C1 segment of cervical spinal cord (tissue), 14 donors: ENCODE measurements around the gene IL16.
"Not testable (repeated sequence)": the region's sequence is repeated elsewhere in the genome, so short reads cannot be mapped to it uniquely, and the experiment has no call there.

Experiments
- DNase-seq, 14 donors: peaks; one replicate each; lab custom pipeline; 2025; lab: John Stamatoyannopoulos, UW

The IL16 gene

DNA sequence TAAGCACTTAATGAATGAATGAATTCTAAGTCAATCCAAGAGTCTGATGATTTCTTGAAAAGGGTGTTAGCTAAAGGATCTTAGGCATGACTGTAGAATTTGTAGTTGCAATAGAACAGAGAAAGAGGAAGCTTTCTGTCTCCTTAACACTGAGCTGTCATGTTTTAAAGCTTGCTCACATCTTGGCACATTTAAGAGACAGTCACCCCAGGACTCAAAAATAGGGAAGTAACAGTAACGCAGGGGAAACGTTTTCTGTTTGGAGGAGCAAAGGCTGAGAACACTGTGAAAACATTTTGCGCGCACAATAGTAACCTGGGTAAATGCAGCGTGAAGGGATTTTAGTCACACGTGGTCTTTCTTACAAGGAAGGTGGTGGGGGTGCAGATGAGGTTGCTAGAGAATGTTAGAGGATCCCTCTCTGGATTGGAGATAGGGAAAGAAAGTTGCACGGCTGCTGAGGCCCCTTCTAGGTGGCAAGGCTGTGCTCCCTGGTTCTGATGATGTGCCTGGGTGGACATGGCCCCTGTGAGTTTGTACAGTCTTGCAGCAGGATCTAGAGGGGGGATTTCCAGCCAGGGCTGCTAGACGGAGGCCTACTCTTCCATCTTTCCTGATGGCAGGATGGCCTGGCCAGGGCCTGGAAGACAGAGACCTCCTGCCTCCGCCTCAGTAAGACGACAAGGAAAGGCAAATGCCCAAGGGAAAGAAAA lies 115.2 kb downstream of the IL16 start:
- DNase-seq = no peak

DNA sequence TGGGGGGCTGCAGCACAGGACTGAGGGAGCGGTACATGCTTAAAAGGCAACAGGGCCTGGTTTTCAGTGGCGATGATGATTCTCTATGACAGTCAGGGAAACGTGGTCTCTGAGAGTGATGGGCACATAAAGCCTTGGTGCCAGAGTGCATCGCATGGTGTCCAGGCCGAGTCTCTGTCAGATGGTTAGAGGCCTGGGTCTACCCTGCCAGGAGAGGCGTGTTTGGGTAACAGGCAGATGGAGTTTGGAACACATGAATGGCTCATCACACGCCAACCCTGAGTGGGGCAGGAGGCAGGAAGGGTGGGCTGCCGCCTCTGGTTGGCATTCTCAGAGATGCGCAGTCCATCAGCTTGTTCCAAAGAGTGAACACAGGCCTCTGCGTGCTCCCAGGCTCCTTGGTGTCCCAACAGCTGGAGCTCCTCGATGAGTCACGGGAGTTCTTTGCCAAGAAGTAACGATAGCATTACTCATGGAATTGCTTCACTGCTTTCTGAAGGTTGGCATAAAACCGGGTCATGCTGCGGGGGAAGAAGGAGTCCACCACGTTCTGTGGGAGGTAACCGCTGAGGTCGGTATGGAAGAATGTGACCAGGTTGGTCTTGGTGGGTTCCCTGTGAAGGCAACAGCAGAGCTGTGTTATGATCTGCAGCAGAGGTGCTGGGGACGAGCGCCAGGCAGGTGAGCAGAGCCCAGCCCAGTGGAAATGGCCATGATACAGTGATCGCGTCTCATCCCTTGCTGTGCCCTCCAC lies 116.3 kb downstream of the IL16 start:
- DNase-seq = peak in 1 of 14 donors; percentile 27

DNA sequence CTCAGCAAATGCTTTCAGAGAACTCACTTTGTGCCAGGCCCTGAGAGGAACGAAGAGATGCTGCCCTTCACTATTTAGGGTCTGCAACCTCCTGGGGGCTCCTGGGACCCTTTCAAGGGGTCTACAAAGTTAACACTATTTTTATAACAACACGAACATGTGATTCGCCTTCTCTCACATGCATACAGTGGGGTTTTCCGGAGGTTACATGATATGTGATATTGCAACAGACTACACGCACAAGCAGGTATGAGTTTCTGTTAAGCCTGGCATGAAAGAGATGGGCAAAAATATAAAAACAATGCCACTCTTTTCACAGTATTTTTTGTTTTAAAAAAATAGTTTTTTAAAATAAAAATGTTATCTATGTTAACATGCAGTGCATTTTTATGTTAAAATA lies 117.0 kb downstream of the IL16 start:
- DNase-seq = no peak

DNA sequence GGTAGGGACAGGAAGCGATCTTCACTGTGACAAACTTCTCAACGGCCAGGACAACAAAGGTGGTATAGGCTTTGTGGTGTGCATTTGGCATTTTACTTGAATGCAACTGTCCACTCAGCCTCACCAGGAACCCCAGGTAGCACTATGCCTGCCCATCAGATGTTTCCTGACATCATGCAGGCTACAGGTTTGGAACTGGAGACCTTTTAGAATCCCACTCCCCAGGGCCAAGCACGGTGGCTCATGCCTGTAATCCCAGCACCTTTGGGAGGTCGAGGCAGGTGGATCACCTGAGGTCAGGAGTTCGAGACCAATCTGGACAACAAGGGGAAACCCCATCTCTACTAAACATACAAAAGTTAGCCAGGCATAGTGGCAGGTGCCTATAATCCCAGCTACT lies 117.7 kb downstream of the IL16 start:
- DNase-seq = no peak

DNA sequence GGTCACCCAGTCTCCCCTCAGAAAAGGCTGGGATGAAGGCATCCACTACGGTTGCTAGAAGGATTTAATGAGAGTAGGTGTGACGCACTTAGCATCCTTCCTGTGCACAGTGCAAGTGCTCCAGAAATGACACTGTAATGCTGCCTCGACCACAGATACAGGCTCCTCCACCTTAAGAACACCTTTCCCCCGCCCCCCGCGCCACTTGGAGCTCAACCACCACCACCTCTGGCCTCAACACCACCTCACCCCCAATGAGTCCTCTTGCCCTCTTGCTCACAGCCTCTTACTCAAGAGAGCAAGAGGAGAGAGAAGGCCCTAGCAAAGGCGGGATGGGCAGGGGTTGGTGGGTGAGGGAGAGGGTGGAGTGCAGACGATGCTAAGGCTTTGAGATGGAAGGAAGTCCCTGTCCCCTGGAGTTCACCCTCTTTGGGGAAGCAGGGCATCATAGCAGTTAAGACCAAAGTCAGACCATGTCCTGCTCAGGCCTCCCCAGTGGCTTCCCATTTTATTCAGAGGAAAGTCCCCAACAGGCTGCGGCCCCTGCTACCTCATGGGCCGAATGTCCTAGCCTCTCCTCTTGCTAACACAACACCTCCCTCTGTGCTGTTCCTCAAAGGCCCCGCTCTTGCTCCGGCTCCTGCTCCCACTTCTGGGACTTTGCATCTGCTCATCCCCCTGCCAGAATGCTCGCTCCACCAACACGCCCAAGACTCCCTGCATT lies 118.9 kb downstream of the IL16 start:
- no peak for DNase-seq

DNA sequence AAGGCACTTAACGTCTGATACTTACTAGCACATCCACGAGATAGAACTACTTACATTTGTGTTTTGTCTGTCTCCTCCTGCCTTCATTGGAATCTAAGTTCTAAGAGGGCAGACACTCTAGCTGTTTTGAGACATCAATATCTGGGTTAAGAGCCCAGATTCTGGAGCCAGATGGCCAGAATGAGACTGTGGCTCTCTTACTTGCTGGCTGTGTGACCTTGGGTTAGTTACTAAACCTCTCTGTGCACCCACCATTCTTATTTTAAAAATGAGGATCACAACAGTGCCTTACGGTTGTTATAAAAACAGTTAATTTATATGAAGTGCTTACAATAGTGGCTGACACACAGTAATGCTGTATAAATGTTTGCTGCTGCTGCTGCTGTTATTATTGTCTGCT lies 119.6 kb downstream of the IL16 start:
- DNase-seq = no peak

DNA sequence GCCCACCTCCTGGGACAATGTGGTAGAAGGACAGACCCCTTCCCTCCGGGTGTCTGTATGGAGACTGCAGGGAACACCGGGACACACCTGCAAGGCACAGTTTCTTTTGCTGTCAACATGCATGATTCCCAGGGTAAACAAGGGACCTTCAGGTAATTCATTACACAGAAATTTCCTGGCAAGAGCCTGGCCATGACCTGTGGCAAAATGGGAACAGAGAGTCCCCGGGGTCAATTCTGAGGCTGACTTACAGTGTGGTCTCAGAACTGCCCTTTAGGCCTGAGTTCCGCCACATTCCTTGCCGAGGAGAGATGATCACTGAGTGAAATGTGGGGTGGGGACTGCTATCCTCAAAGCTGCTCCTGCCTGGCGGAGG lies 121.0 kb downstream of the IL16 start:
- no peak for DNase-seq

DNA sequence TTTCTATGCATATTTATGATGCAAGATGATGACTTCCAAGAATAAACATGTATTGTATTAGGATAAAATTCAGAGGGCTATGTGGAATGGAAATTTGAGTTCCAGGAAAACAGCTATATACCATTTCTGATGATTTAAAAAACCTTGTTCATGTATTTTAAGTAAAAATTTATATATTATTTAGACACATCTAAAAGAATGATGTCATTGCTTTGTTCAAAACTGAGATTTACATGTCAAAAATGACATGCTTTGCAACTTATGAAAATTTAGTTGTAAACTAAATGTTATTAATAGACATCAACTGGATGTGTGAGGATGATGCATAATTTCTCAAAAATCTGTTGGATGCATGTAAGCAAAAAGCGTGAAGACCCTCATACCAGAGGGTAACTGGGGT lies 125.0 kb downstream of the IL16 start:
- no peak for DNase-seq

DNA sequence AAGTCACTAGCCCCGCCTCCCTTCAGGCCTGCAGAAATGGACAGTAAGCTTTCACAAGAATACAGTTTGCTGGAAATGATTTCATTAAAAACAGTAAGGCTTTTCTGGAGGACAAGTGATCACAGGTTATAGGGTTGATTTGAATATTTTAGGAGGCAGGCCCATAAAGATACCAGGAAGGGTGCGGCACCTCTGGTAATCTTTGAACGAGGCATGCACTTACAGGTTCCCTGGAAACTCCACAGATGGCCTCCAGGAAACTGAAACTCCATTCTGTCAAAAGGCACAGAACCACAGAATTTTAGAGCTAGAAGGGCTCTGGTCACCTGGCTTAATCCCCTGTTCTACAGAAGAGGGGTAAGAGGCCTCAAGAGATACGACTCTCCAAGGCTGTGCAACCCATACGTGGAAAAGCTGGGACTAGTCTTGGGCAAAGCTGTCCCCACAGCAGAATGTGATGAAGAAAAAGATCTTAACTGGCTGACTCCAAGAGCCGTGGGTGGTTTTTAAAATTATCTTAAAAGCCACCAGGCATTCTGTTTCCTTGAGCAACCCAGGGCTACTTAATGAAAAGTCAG lies 126.1 kb downstream of the IL16 start:
- no peak for DNase-seq

DNA sequence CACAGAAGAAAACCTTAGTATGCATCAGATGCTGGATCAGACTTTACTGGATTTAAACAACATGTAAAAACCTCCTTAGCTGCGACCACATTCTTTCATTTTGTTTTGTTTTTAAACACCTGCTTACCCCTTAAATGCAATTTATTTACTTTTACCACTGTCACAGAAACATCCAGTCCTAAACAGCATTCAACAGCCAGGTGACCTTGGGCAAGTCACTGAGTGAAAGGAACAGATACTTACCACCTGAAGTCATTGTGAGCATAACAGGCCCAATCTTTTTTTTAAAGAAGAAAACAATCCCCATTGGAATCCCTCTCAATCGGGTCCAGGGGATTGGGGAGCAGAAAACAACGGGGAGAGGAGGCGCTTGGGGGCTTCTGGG lies 126.9 kb downstream of the IL16 start:
- DNase-seq = no peak

DNA sequence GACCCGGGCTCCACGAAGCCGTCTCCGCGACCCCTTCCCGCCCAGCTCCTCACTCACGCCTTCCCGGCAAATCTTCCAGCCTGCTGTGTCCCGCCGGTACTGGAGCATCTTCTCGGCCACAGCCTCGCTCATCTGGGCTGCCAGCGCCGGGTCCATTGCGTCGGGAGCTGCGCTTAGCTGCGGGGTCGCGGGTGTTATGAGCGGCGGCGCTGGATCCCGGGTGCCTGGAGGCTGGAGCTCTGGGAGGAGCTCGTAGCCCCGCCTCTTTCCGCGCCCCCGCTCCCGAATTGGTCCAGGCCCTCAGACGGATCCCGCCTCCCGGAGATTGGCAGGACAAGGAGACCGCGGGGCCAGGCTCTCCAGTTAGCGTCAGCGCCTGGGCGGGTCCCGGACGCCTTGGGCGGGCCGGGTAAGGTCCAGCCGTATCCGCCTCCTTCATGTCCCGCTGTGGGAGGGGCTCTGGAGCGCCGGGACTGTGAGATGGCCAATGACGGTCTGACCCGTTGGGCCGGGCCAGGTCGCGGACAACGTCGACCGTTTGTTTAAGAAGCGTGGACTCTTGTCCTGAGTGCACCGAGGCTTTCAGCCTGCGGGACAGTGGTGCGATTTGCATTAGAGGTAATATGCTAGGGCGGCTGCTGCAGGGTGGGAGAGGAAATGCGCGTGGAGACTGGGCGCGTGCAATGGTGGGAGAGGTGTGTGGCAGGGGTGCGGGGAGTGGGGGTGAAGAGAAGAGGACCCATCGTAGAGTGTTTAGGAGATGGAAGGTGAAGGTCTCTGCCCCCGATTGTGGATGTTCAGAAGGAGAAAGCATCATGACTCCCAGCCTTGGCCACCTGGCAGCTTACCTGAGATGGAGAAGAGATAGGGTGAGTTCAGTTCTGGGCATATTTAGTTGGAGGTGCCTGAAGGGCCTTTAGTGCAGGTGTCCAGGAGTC lies 127.5 kb downstream of the IL16 start, which contains the start of gene STARD5:
TSS of gene STARD5 (minus strand) at position 198 of the 938 bp plus-strand sequence. CDS start at position 156, 42 bp downstream.
- peak; percentile 56 to 97 (median 94) for DNase-seq

DNA sequence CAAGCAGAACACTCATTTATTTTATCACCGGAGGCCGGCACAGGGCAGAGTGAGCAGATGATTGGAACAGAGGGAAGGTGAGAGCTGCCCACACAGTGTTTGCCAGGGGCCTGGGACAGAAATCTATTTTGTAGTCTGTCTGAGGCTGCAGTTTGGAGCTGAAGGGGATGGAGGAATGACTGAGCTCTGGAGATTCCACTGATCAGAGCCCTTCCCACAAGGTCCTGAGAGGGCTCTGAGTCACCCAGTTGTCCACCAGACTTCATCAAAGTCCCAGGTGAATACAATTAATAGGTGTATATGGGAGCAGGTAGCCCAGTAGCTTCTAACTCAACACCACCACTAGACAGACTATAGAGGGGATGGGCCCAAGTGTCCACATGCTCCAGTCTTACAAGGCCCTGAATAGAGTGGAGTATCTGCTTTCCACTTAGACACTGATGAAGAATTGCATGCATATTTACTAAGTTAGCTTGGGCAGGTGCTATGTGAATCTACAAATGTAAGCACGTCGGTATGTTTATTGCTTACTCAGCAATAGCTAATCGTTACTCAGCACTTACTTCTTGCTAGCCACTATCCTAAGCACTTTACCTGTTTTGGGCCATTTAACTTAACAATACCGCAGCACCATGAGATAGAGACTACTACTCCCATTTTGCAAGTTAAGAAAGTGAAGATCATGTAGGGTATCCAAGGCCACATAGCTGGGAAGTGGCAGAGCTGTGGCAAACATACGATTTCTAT lies 130.0 kb downstream of the IL16 start:
- no peak for DNase-seq

DNA sequence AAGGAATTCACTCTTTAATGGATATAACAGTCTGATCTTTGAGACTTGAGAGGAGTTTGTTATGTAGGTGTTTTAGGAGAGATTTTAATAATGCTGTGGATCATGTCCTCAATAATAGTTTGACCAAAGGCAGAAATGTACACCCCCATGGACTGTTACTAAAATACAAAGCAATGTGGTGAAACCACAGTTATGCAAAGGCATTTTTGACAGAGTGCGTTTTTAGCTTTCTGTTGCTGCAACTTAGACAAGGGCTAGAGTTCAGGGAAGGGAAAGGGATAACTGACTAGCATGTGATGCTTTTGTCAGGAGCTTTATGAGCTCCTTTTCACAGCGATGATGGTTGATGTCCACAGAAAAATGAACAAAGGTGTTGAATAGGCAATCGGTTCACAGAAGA lies 130.8 kb downstream of the IL16 start:
- no peak for DNase-seq

DNA sequence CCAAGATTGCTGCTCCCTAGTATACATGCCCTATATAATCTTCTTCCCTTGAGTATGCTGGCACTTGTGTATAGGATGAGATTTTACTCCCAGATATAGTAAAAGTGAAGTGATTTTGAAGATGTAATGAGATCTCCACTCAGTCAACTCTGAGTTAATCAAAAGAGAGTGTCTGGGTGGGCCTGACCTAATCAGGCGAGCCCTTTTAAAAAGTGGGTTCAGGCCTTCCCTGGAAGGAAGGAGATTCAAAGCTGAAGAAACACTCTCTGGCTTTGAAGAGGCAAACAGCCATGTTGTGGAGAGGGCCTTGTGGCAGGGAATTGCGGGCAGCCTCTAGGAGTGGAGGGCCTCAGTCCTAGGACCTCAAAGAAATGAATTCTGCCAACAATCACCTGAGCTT lies 132.8 kb downstream of the IL16 start:
- no peak for DNase-seq

DNA sequence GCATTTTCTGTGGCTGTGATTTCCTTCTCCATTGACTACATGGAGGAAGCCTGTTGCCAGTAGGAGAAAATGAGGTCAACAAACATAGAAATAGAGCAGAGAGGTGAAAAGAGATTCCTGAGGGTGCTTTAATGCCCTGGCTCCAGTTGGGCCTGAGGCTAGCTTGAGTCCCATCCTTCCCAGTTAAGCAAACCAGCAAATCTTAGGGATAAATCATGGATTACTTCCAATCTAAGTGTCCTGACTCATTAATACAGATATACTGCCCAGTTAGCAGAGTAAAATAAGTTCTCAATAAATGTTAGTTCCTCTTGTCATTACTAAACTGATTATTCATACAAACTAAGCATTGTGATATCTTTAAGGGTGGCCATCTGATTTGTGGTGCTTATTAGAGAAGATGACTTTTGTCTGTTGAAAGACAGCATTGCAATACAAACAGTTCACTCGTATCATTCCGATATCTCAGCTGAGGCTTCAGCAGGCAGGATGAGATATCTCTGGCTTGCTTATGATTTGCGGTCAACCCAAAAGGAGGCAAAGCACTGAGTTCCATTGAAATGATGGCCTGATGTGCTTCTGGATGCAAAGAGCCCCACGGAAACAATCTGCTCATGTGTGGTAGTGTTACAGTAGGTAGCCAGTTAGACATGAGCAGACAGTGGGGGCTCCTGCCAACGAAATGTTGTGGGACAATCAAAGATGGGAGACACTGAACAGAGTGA lies 133.8 kb downstream of the IL16 start:
- no peak for DNase-seq

DNA sequence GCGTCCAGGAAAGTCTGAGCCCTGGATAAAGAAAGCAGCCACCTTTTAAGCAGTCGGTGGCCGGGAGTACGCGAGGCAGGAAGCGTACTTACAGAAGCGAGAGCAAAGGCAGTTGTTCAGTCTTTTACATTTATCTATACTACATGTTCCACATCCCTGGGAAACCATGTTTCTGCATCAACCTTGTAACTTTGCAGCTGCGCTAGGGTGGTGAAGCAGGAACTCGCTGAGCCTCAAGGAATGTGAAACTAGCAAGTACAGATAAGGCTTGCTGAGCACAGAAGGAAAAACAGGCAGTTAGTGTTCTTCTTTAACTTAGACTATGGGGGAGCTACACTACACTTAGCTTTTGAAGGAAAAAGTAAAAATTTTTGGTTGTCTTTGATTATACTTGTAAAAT lies 134.5 kb downstream of the IL16 start:
- not testable (repeated sequence) for DNase-seq

DNA sequence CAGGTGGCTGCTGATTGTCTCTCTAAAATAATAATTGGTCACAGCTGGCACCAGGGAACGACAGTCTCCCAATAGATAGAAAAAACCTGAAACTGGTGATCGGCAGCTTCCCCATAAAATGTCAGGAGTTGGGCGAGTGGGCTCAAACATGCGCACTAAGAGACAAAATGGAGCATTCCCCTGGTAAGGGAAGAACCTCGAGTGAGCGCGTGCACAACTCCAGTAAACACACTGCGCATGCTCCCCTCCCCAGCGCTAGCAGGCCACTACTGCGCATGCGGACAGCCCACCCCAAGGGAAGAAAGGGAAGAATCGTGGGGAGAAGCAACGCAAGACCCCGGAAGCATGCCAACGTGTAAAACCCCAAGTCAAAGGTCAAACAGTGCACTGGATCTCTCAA lies 134.9 kb downstream of the IL16 start:
- no peak for DNase-seq

DNA sequence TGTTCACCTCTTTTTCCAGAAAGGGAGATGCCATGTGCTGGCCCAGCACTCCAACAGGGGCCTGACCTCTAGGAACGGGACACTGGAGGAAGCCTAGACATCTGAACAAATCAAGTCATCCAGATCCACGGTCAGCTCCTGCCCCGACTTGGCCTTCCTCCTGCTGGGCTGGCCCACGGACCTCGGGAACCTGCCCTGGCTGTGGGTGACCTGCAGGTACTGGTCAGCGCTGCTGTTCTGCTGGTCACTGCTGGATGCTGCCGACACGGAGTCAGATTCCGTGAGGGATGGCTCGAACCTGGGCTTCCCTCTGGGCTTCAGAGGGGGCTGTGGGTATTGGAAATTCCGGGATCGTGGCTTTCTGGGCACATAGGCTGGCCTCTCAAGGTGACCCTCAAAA lies 135.6 kb downstream of the IL16 start:
- no peak for DNase-seq

DNA sequence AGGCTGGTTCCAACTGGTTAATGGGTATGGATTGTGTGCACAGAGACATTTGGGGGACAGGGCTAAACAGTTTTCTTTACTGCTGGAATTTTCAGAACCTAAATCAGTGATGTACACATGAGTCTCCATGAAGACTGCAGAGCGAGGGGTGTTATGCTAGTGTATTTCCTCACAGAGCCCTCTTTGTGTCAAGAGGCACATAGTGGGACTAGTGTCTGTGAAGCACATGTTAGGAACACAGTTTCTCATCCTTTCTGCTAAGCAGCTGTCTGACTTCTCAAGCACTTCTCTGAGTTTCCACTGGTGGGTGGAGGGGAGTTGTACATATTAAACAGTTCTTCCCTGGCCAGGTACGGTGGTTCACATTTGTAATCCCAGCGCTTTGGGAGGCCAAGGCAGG lies 136.7 kb downstream of the IL16 start:
- no peak for DNase-seq
